Rectal smooth muscle tissue (tissue), 1 donor: Measurements from ENCODE around the gene ADM2.

Source experiments
- H3K27ac ChIP-seq: one replicate; pipeline ENCODE4 v1.7.0; 2013; ENCODE audit warnings: low read depth, low read length, inconsistent platforms
- H3K27me3 ChIP-seq: one replicate; pipeline ENCODE4 v1.7.0; 2013; ENCODE audit warnings: low read length; ENCODE audit not compliant: control insufficient read depth, insufficient read depth
- H3K36me3 ChIP-seq: one replicate; pipeline ENCODE4 v1.7.0; 2013; ENCODE audit warnings: low read length; ENCODE audit not compliant: control insufficient read depth, insufficient read depth
- H3K4me1 ChIP-seq: one replicate; pipeline ENCODE4 v1.7.0; 2013; ENCODE audit warnings: low read length; ENCODE audit not compliant: control insufficient read depth, insufficient read depth
- H3K4me3 ChIP-seq: one replicate; pipeline ENCODE4 v1.7.0; 2013; ENCODE audit warnings: low read length
- H3K9ac ChIP-seq: one replicate; pipeline ENCODE4 v1.7.0; 2013; ENCODE audit warnings: low read length

The ADM2 gene

GRCh38 chr22:50439871-50440331 is 41.4 kb upstream of the ADM2 start:
- Histone ChIP-seq H3K4me1 (peaks cover 2% of the 10 kb centered on the region), H3K27ac (no peak overlapping the region), H3K36me3 (peaks cover 36% of the 10 kb centered on the region), H3K27me3 (no peaks in the 10 kb centered on the region), H3K4me3 (no peak overlapping the region), H3K9ac (no peak overlapping the region)

- Histone ChIP-seq H3K9ac (no peak overlapping the region), H3K27me3 (no peaks in the 10 kb centered on the region), H3K4me1 (peaks cover 2% of the 10 kb centered on the region), H3K36me3 (peaks cover 30% of the 10 kb centered on the region), H3K4me3 (no peak overlapping the region), H3K27ac (no peak overlapping the region)
Measured at GRCh38 chr22:50440544-50441249, 40.6 kb upstream of the ADM2 start.

- Histone ChIP-seq H3K27ac (no peak overlapping the region), H3K4me1 (peaks cover 2% of the 10 kb centered on the region), H3K27me3 (no peaks in the 10 kb centered on the region), H3K36me3 (peaks cover 33% of the 10 kb centered on the region), H3K4me3 (no peak overlapping the region), H3K9ac (no peak overlapping the region)
Measured at GRCh38 chr22:50441428-50441993, 39.8 kb upstream of the ADM2 start.

- H3K27me3 ChIP-seq: no peaks in the 10 kb centered on the region
- no peak overlapping the region for H3K27ac ChIP-seq
- peaks cover 41% of the 10 kb centered on the region for H3K36me3 ChIP-seq
- no peak overlapping the region for H3K9ac ChIP-seq
- peaks cover 2% of the 10 kb centered on the region for H3K4me1 ChIP-seq
- H3K4me3 ChIP-seq: no peak overlapping the region
Measured at GRCh38 chr22:50443197-50443596, 38.1 kb upstream of the ADM2 start.

GRCh38 chr22:50443801-50444625 is 37.3 kb upstream of the ADM2 start:
- Histone ChIP-seq H3K4me1 (peaks cover 2% of the 10 kb centered on the region), H3K27me3 (no peaks in the 10 kb centered on the region), H3K27ac (no peak overlapping the region), H3K4me3 (no peak overlapping the region), H3K36me3 (peaks cover 36% of the 10 kb centered on the region), H3K9ac (no peak overlapping the region)

- H3K36me3 ChIP-seq: peaks cover 31% of the 10 kb centered on the region
Measured at GRCh38 chr22:50444663-50445062, 36.7 kb upstream of the ADM2 start.

GRCh38 chr22:50445071-50445879 is 36.1 kb upstream of the ADM2 start:
- Histone ChIP-seq H3K27ac (no peak overlapping the region), H3K4me1 (peaks cover 2% of the 10 kb centered on the region), H3K36me3 (peaks cover 29% of the 10 kb centered on the region), H3K4me3 (no peak overlapping the region), H3K27me3 (no peaks in the 10 kb centered on the region), H3K9ac (no peak overlapping the region)

More at GRCh38 chr22:50444663-50445062, 36.7 kb upstream of the ADM2 start:
- no peaks in the 10 kb centered on the region for H3K27me3 ChIP-seq
- H3K4me1 ChIP-seq: peaks cover 2% of the 10 kb centered on the region
- H3K4me3 ChIP-seq: no peak overlapping the region
- no peak overlapping the region for H3K27ac ChIP-seq
- H3K9ac ChIP-seq: no peak overlapping the region

- peaks cover 2% of the 10 kb centered on the region for H3K4me1 ChIP-seq
- no peaks in the 10 kb centered on the region for H3K27me3 ChIP-seq
- H3K9ac ChIP-seq: no peak overlapping the region
- H3K4me3 ChIP-seq: no peak overlapping the region
- no peak overlapping the region for H3K27ac ChIP-seq
- H3K36me3 ChIP-seq: peaks cover 24% of the 10 kb centered on the region
Measured at GRCh38 chr22:50445880-50446707, 35.2 kb upstream of the ADM2 start.

GRCh38 chr22:50446708-50447575 is 34.4 kb upstream of the ADM2 start:
- H3K4me1 ChIP-seq: peaks cover 2% of the 10 kb centered on the region
- H3K4me3 ChIP-seq: no peak overlapping the region
- H3K9ac ChIP-seq: no peak overlapping the region
- H3K27ac ChIP-seq: no peak overlapping the region
- peaks cover 24% of the 10 kb centered on the region for H3K36me3 ChIP-seq
- no peaks in the 10 kb centered on the region for H3K27me3 ChIP-seq

GRCh38 chr22:50447576-50448551 is 33.5 kb upstream of the ADM2 start:
- no peak overlapping the region for H3K9ac ChIP-seq
- peaks cover 24% of the 10 kb centered on the region for H3K36me3 ChIP-seq

More at GRCh38 chr22:50447576-50448551, 33.5 kb upstream of the ADM2 start:
- H3K4me1 ChIP-seq: peaks cover 2% of the 10 kb centered on the region
- H3K27me3 ChIP-seq: no peaks in the 10 kb centered on the region
- H3K27ac ChIP-seq: no peak overlapping the region
- H3K4me3 ChIP-seq: no peak overlapping the region
